B cell (primary cell): ENCODE results near the gene ELMO1.

ENCODE experiments used
- EZH2 ChIP-seq: IDR thresholded peaks from 2 replicates; pipeline ENCODE4 v1.6.1; 2012; ENCODE audit warnings: borderline replicate concordance, low read depth, mild to moderate bottlenecking, moderate library complexity, low read length; ENCODE audit not compliant: insufficient read depth, poor library complexity, severe bottlenecking
- TF ChIP-seq, protein P1 (sequence below): fragments of 200-600 bp; IDR thresholded peaks from one replicate; pipeline ENCODE4 v1.8.0; 2022; ENCODE audit warnings: antibody characterized with exemption, mild to moderate bottlenecking

DNA sequence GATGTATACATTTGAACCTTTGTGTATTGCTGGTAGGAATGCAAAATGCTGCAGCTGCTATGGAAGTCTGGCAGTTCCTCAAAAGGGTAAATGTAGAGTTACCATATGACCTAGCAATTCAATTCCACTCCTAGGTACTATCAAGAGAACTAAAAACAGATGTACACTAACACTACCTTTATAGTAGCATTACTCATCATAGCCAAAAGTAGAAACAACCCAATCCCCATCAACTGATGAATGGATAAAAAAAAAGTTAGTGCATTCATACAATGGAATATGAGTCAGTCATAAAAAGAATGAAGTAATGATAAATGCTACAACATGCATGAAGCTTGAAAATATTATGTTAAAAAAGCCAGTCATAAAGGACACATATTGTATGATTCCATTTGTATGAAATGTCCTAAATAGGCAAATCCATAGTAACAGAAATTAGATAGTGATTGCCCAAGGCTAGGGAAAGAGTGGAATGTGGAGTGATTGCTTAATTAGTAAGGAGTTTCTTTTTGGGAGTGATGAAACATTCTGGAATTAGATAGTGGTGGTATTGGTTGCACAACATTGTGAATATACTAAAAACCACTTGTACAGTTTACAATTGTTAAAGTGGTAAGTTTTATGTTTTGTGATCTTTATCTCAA, 628.0 kb downstream of the ELMO1 start:
- TF ChIP-seq, protein P1, sequence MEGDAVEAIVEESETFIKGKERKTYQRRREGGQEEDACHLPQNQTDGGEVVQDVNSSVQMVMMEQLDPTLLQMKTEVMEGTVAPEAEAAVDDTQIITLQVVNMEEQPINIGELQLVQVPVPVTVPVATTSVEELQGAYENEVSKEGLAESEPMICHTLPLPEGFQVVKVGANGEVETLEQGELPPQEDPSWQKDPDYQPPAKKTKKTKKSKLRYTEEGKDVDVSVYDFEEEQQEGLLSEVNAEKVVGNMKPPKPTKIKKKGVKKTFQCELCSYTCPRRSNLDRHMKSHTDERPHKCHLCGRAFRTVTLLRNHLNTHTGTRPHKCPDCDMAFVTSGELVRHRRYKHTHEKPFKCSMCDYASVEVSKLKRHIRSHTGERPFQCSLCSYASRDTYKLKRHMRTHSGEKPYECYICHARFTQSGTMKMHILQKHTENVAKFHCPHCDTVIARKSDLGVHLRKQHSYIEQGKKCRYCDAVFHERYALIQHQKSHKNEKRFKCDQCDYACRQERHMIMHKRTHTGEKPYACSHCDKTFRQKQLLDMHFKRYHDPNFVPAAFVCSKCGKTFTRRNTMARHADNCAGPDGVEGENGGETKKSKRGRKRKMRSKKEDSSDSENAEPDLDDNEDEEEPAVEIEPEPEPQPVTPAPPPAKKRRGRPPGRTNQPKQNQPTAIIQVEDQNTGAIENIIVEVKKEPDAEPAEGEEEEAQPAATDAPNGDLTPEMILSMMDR, result no peak
- no peak for TF ChIP-seq EZH2
